A549 (cell line): ENCODE data around the gene NUCB1. TPM values are rescaled to one million over a fixed set of nuclear protein-coding genes. Genes with fewer than 3 reads are reported as not detected.
"Not testable (repeated sequence)": the region's sequence is repeated elsewhere in the genome, so short reads cannot be mapped to it uniquely, and the experiment has no call there.

Experiments used
- ATAC-seq, 2 experiments: fragments of 200-7000 bp in 1 of 2; fragments of >200 bp in 1 of 2; cut with Nextera tagmentation in 1 of 2; cut with Tn5 transposase in 1 of 2; 3 replicates each; pipeline versions ENCODE4 v1.8.0 to v1.9.1; 2018 to 2020; ENCODE audit warnings: mild to moderate bottlenecking in 1 of 2, moderate library complexity in 1 of 2
- CTCF ChIA-PET: fragments of 300-600 bp; sonication (Branson Sonifier 250); formaldehyde crosslinking; extraction: SDS; loops from one replicate; lab custom pipeline; 2021; ENCODE audit warnings: antibody characterized with exemption, inconsistent platforms; lab: Yijun Ruan, JAX
- POLR2A ChIA-PET: fragments of 350-600 bp; formaldehyde crosslinking; extraction: SDS; loops from one replicate; lab custom pipeline; 2021; ENCODE audit warnings: antibody characterized with exemption, inconsistent platforms; lab: Yijun Ruan, JAX
- DNase-seq, 2 experiments: peaks; one replicate each; pipeline versions ENCODE4 v3.0.0 to v3.0.0-alpha.2; 2011 to 2016; ENCODE audit warnings: low read depth in 1 of 2, low spot score in 1 of 2
- FAIRE-seq: peaks from 2 replicates; lab custom pipeline; 2011; peaks lifted over from hg19 to GRCh38; lab: Jason Lieb, UNC
- H3K27ac ChIP-seq, 2 experiments: fragments of >200 bp; sonication (Bioruptor Twin); formaldehyde crosslinking; 3 replicates each; pipeline ENCODE4 v1.5.1; 2016 to 2017
- H3K4me1 ChIP-seq: fragments of >200 bp; sonication (Bioruptor Twin); formaldehyde crosslinking; 3 replicates; pipeline ENCODE4 v1.6.1; 2016
- H3K4me2 ChIP-seq: fragments of >200 bp; sonication (Bioruptor Twin); formaldehyde crosslinking; 3 replicates; pipeline ENCODE4 v1.6.1; 2016
- H3K4me3 ChIP-seq: fragments of >200 bp; sonication (Bioruptor Twin); formaldehyde crosslinking; 3 replicates; pipeline ENCODE4 v1.5.1; 2016
- H3K9me3 ChIP-seq: fragments of >200 bp; sonication (Bioruptor Twin); formaldehyde crosslinking; 3 replicates; pipeline ENCODE4 v1.6.1; 2016
- BHLHE40 ChIP-seq: IDR thresholded peaks from 2 replicates; pipeline ENCODE4 v1.6.1; 2012; ENCODE audit warnings: low read depth, low read length, inconsistent platforms
- CBX8 ChIP-seq: fragments of 200-600 bp; sonication (generic); IDR thresholded peaks from 2 replicates; pipeline ENCODE4 v1.6.1; 2016
- CEBPB ChIP-seq, 2 experiments: fragments of >200 bp in 1 of 2; sonication (Bioruptor Twin) in 1 of 2; formaldehyde crosslinking in 1 of 2; IDR thresholded peaks; 2 replicates each; pipeline ENCODE4 v1.6.1; 2012 to 2016
- CHD4 ChIP-seq: fragments of 200-600 bp; sonication (generic); IDR thresholded peaks from 2 replicates; pipeline ENCODE4 v1.6.1; 2016; ENCODE audit warnings: antibody characterized with exemption, mild to moderate bottlenecking, borderline replicate concordance
- EHMT2 ChIP-seq: fragments of 200-600 bp; sonication (generic); IDR thresholded peaks from 2 replicates; pipeline ENCODE4 v1.6.1; 2016; ENCODE audit warnings: antibody characterized with exemption, low read depth, mild to moderate bottlenecking, moderate library complexity
- EP300 ChIP-seq, 2 experiments: fragments of >200 bp; sonication (Bioruptor Twin); formaldehyde crosslinking; IDR thresholded peaks; 2 replicates in 1 of 2; 3 replicates in 1 of 2; pipeline ENCODE4 v1.6.1; 2016 to 2017
- ESRRA ChIP-seq: fragments of 150-350 bp; IDR thresholded peaks from 2 replicates; pipeline ENCODE4 v1.6.1; 2014; ENCODE audit warnings: mild to moderate bottlenecking, low read length, borderline replicate concordance
- FOSL2 ChIP-seq, 2 experiments: fragments of 450-650 bp in 1 of 2; fragments of >200 bp in 1 of 2; sonication (Bioruptor Twin) in 1 of 2; formaldehyde crosslinking; IDR thresholded peaks; 2 replicates each; pipeline versions ENCODE4 v1.5.0 to v1.6.1; 2016 to 2020; ENCODE audit warnings: mild to moderate bottlenecking in 1 of 2, moderate library complexity in 1 of 2
- HDAC2 ChIP-seq: fragments of 200-600 bp; sonication (generic); IDR thresholded peaks from 2 replicates; pipeline ENCODE4 v1.6.1; 2016
- HEYL ChIP-seq: fragments of 250-450 bp; sonication (Bioruptor Pico); IDR thresholded peaks from 2 replicates; pipeline ENCODE4 v1.8.0; 2021; ENCODE audit warnings: mild to moderate bottlenecking, moderate library complexity
- HOXA7 ChIP-seq: fragments of 250-450 bp; sonication (Bioruptor Pico); IDR thresholded peaks from 2 replicates; pipeline ENCODE4 v1.5.0; 2020; ENCODE audit warnings: mild to moderate bottlenecking, moderate library complexity
- KDM1A ChIP-seq: fragments of 200-600 bp; sonication (generic); IDR thresholded peaks from 2 replicates; pipeline ENCODE4 v1.6.1; 2016; ENCODE audit warnings: low read depth, mild to moderate bottlenecking
- KDM5A ChIP-seq: fragments of 200-600 bp; sonication (generic); IDR thresholded peaks from 2 replicates; pipeline ENCODE4 v1.6.1; 2016; ENCODE audit warnings: antibody characterized with exemption, mild to moderate bottlenecking
- MYC ChIP-seq: IDR thresholded peaks from 2 replicates; pipeline ENCODE4 v1.6.1; 2012; ENCODE audit warnings: mild to moderate bottlenecking, inconsistent platforms, low read length, improper control_type of control experiment, borderline replicate concordance
- PHF8 ChIP-seq: fragments of 200-600 bp; sonication (generic); IDR thresholded peaks from 2 replicates; pipeline ENCODE4 v1.6.1; 2016; ENCODE audit warnings: low read depth, mild to moderate bottlenecking, antibody characterized with exemption, moderate library complexity, borderline replicate concordance
- POLR2A ChIP-seq: IDR thresholded peaks from 2 replicates; pipeline ENCODE4 v1.6.1; 2012; ENCODE audit warnings: mild to moderate bottlenecking, low read length
- RCOR1 ChIP-seq: fragments of 150-350 bp; IDR thresholded peaks from 2 replicates; pipeline ENCODE4 v1.6.1; 2014; ENCODE audit warnings: antibody characterized with exemption, low read length, low read depth
- SREBF2 ChIP-seq: fragments of 450-650 bp; IDR thresholded peaks from 2 replicates; pipeline ENCODE4 v1.6.1; 2014; ENCODE audit warnings: mild to moderate bottlenecking, moderate library complexity
- TFCP2L1 ChIP-seq: fragments of 250-450 bp; sonication (Bioruptor Pico); IDR thresholded peaks from 2 replicates; pipeline ENCODE4 v1.5.0; 2021; ENCODE audit warnings: mild to moderate bottlenecking
- ZC3H11A ChIP-seq: fragments of 450-650 bp; IDR thresholded peaks from 2 replicates; pipeline ENCODE4 v1.6.1; 2014; ENCODE audit warnings: antibody characterized with exemption, mild to moderate bottlenecking
- ZFP36 ChIP-seq: fragments of 450-650 bp; IDR thresholded peaks from 2 replicates; pipeline ENCODE4 v1.6.1; 2014; ENCODE audit warnings: borderline replicate concordance; ENCODE audit not compliant: partially characterized antibody
- ZNF302 ChIP-seq: fragments of 250-450 bp; sonication (Bioruptor Pico); IDR thresholded peaks from 2 replicates; pipeline ENCODE4 v1.9.0; 2021; ENCODE audit warnings: inconsistent platforms, mild to moderate bottlenecking, moderate library complexity
- WGBS: methylation state at CpG from one replicate; pipeline ENCODE4 v1.1.6; 2017; ENCODE audit errors: missing lambda C conversion rate; 5-methylcytosine and 5-hydroxymethylcytosine counted together
- polyA plus RNA-seq, 4 experiments: library from polyadenylated mRNA; depleted of rRNA in 3 of 4; stranded (reverse); fragments of >200 nt; fragmentation: RNase III in 1 of 4; extraction: RNeasy Plus Mini Kit Qiagen cat#74134 plus additional on column Dnase treatment in 1 of 4; gene quantifications; 2 replicates in 3 of 4; 3 replicates in 1 of 4; pipeline ENCODE4 v1.2.3, GENCODE V29; 2011 to 2017
- TF ChIP-seq, protein P1 (sequence below): fragments of 250-450 bp; sonication (Bioruptor Pico); IDR thresholded peaks from 2 replicates; pipeline ENCODE4 v1.5.0; 2020; ENCODE audit warnings: low read depth, mild to moderate bottlenecking, moderate library complexity
- TF ChIP-seq, protein P2 (sequence below): fragments of 450-650 bp; IDR thresholded peaks from 2 replicates; pipeline ENCODE4 v1.6.1; 2014; ENCODE audit warnings: antibody characterized with exemption
- TF ChIP-seq, protein P3 (sequence below): fragments of >200 bp; sonication (Bioruptor Twin); formaldehyde crosslinking; IDR thresholded peaks from 2 replicates; pipeline ENCODE4 v1.6.1; 2016
- TF ChIP-seq, protein P4 (sequence below): fragments of >200 bp; sonication (Bioruptor Twin); formaldehyde crosslinking; IDR thresholded peaks from 3 replicates; pipeline ENCODE4 v1.5.1; 2016

Gene NUCB1
- polyA plus RNA-seq, 2 of the 4 experiments (the other 2 are of a cell fraction): 79.5 to 182 TPM

DNA sequence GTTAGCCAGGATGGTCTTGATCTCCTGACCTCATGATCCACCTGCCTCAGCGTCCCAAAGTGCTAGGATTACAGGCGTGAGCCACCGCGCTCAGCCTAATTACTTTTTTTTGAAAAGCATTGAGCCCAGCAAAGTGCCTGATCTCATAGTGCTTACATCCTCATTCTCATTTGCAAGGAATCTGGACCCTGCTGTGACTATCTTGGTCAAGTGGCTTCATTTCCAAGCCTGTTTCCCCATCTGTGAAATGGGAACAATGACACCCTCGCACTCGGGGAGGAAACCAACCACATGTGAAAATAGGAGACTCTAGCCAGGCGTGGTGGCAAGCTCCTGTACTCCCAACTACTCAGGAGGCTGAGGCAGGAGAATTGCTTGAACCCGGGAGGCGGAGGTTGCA, 30.1 kb upstream of the NUCB1 start:
- POLR2A ChIA-PET: interaction anchor here (8.9 kb wide), 1 partner anchor 98 kb away, joined by 175 read pairs; the partner anchor contains the start of gene FTL
- no peak for DNase-seq
- H3K27ac ChIP-seq: no peak overlapping the region
- CTCF ChIA-PET: interaction anchor here (0.6 to 13.7 kb wide), 7 partner anchors 8 to 139 kb away, joined by 3 to 121 read pairs (median 11); partner anchors contain the start of gene HSD17B14
- H3K9me3 ChIP-seq: no peaks in the 10 kb centered on the region
- H3K4me3 ChIP-seq: no peak overlapping the region
- H3K4me2 ChIP-seq: no peak overlapping the region
- H3K4me1 ChIP-seq: peaks cover 26% of the 10 kb centered on the region
- 94% methylated on average over 9 of the region's 9 CpGs for WGBS
- FAIRE-seq: no peak
- no peak for ATAC-seq
- TF ChIP-seq RCOR1 (no peak), KDM1A (0 out of 2 replicates have a peak, but pooled peaks have one; percentile 51)

DNA sequence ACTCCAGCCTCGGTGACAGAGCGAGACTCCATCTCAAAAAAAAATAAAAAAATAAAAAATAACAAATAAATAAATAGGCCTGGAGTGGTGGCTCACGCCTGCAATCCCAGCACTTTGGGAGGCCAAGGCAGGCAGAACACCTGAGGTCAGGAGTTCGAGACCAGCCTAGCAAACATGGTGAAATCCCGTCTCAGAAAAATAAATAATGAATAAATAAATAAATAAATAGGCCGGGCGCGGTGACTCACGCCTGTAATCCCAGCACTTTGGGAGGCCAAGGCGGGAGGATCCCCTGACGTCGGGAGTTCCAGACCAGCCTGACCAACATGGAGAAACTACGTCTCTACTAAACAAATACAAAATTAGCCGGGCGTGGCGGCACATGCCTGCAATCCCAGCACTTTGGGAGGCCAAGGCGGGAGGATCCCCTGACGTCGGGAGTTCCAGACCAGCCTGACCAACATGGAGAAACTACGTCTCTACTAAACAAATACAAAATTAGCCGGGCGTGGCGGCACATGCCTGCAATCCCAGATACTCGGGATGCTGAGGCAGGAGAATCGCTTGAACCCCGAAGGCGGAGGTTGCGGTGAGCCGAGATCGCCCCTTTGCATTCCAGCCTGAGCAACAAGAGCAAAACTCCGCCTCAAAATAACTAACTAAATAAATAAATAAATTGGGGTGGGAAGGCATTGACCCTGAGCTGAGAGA, 28.5 kb upstream of the NUCB1 start:
- peak overlapping the region; percentile 88 for H3K4me2 ChIP-seq
- not testable (repeated sequence) for H3K9me3 ChIP-seq; ATAC-seq; DNase-seq; FAIRE-seq; TF ChIP-seq FOSL2 (IDR thresholded peaks at IDR 0.05)
- TF ChIP-seq FOSL2 (CRISPR knock-in tag; IDR thresholded peaks at IDR 0.05) (peak; percentile 69), HEYL (CRISPR knock-in tag) (0 out of 2 replicates have a peak, but pooled peaks have one; percentile 51)
- TF ChIP-seq, protein P1, sequence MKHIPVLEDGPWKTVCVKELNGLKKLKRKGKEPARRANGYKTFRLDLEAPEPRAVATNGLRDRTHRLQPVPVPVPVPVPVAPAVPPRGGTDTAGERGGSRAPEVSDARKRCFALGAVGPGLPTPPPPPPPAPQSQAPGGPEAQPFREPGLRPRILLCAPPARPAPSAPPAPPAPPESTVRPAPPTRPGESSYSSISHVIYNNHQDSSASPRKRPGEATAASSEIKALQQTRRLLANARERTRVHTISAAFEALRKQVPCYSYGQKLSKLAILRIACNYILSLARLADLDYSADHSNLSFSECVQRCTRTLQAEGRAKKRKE (CRISPR knock-in tag): 0 out of 2 replicates have a peak, but pooled peaks have one; percentile 38
- 21% methylated on average over 31 of the region's 31 CpGs for WGBS
- H3K27ac ChIP-seq: peak overlapping the region; percentile 83 to 95
- H3K4me1 ChIP-seq: peaks cover 38% of the 10 kb centered on the region
- ChIA-PET POLR2A (interaction anchor here (0.6 to 8.9 kb wide), 41 partner anchors 9 to 292 kb away, joined by 3 to 175 read pairs (median 4); partner anchors contain the start of genes BAX, BCAT2, CA11 and DHDH), CTCF (interaction anchor here (0.7 to 13.7 kb wide), 11 partner anchors 10 to 202 kb away, joined by 3 to 121 read pairs (median 4); partner anchors contain the start of gene BAX)
- peak overlapping the region; percentile 92 for H3K4me3 ChIP-seq

DNA sequence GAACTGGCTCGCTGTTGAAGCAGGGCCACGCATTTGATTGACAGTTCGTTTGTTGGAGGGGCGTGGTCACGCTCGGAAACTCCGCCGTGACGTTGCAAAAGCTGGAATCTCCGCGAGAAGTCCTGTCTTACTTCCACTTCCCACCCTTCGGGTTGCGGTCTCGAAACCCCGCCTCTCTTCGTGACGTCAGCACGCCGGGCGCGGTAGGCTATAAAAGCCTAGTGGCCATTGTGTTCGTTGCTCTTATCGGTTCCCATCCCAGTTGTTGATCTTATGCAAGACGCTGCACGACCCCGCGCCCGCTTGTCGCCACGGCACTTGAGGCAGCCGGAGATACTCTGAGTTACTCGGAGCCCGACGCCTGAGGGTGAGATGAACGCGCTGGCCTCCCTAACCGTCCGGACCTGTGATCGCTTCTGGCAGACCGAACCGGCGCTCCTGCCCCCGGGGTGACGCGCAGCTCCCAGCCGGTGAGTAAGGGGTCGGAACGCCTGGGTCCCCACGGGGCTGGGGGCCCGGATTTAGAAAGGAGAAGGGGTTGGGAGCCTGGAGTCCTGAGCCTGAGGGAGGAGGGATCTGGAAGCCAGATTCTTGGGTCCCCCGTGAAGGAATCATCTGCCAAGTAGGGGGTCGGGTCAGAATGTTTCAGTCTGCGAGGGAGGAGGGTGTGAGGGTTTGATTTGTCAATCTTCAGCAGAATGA, 27.8 kb upstream of the NUCB1 start, which contains the start of gene PPP1R15A:
Gene PPP1R15A, plus strand, starts transcription at position 240 of the 702 bp plus-strand sequence. CDS start 813 bp downstream, outside the sequence.
- Histone ChIP-seq H3K27ac (peak within 1 kb of the TSS; percentile 95 to 97), H3K4me2 (peak within 1 kb of the TSS; percentile 88), H3K4me3 (peak within 1 kb of the TSS; percentile 92), H3K9me3 (no peaks in the 10 kb centered on the region), H3K4me1 (peaks cover 40% of the 10 kb centered on the region)
- 2% methylated on average over 52 of the region's 53 CpGs for WGBS
- ATAC-seq (peak; percentile 55 to 58), DNase-seq (peak; percentile 98 to 100), FAIRE-seq (peak; percentile 83)
- POLR2A ChIA-PET: interaction anchor here (0.5 to 8.9 kb wide), 43 partner anchors 8 to 887 kb away, joined by 3 to 175 read pairs (median 4); partner anchors contain the start of genes BAX, BCAT2, CA11 and DHDH
- CTCF ChIA-PET: interaction anchor here (0.7 to 13.7 kb wide), 8 partner anchors 14 to 201 kb away, joined by 3 to 121 read pairs (median 4); no protein-coding TSS in a partner anchor
- TF ChIP-seq HOXA7 (CRISPR knock-in tag): no peak
- TF ChIP-seq ZFP36: peak; percentile 4
- TF ChIP-seq SREBF2: no peak
- no peak for TF ChIP-seq ZC3H11A
- no peak for TF ChIP-seq CBX8
- peak; percentile 28 to 79; a peak in 2 of 4 replicates for TF ChIP-seq CEBPB (IDR thresholded peaks at IDR 0.05)
- TF ChIP-seq POLR2A: peak; percentile 99
- TF ChIP-seq EP300 (IDR thresholded peaks at IDR 0.05): no peak
- no peak for TF ChIP-seq FOSL2 (IDR thresholded peaks at IDR 0.05)
- TF ChIP-seq FOSL2 (CRISPR knock-in tag; IDR thresholded peaks at IDR 0.05): peak; percentile 38
- TF ChIP-seq HEYL (CRISPR knock-in tag): no peak
- no peak for TF ChIP-seq CHD4
- TF ChIP-seq ZNF302 (CRISPR knock-in tag): no peak
- TF ChIP-seq, protein P2, sequence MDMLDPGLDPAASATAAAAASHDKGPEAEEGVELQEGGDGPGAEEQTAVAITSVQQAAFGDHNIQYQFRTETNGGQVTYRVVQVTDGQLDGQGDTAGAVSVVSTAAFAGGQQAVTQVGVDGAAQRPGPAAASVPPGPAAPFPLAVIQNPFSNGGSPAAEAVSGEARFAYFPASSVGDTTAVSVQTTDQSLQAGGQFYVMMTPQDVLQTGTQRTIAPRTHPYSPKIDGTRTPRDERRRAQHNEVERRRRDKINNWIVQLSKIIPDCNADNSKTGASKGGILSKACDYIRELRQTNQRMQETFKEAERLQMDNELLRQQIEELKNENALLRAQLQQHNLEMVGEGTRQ: no peak
- no peak for TF ChIP-seq KDM5A
- TF ChIP-seq BHLHE40: no peak
- TF ChIP-seq, protein P3, sequence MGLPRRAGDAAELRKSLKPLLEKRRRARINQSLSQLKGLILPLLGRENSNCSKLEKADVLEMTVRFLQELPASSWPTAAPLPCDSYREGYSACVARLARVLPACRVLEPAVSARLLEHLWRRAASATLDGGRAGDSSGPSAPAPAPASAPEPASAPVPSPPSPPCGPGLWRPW: no peak
- TF ChIP-seq TFCP2L1 (CRISPR knock-in tag): peak; percentile 93
- TF ChIP-seq EHMT2: no peak
- no peak for TF ChIP-seq MYC
- TF ChIP-seq, protein P1 (CRISPR knock-in tag): no peak
- TF ChIP-seq ESRRA: no peak
- TF ChIP-seq PHF8: peak; percentile 98
- no peak for TF ChIP-seq HDAC2
- TF ChIP-seq, protein P4, sequence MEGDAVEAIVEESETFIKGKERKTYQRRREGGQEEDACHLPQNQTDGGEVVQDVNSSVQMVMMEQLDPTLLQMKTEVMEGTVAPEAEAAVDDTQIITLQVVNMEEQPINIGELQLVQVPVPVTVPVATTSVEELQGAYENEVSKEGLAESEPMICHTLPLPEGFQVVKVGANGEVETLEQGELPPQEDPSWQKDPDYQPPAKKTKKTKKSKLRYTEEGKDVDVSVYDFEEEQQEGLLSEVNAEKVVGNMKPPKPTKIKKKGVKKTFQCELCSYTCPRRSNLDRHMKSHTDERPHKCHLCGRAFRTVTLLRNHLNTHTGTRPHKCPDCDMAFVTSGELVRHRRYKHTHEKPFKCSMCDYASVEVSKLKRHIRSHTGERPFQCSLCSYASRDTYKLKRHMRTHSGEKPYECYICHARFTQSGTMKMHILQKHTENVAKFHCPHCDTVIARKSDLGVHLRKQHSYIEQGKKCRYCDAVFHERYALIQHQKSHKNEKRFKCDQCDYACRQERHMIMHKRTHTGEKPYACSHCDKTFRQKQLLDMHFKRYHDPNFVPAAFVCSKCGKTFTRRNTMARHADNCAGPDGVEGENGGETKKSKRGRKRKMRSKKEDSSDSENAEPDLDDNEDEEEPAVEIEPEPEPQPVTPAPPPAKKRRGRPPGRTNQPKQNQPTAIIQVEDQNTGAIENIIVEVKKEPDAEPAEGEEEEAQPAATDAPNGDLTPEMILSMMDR: no peak
